Mesenchymal stem cell (in vitro differentiated cells and primary cell): ENCODE data around the gene TLR5.

ENCODE experiments used
- DNase-seq: peaks from one replicate; pipeline ENCODE4 v3.0.0-alpha.2; 2013
- H2AFZ ChIP-seq: one replicate; pipeline ENCODE4 v1.6.1; 2013; ENCODE audit warnings: low read depth, mild to moderate bottlenecking, control low read depth, inconsistent platforms, low read length, moderate library complexity
- H2AK5ac ChIP-seq: 2 replicates; pipeline ENCODE4 v1.6.1; 2013; ENCODE audit warnings: low read length, moderate library complexity, mild to moderate bottlenecking, inconsistent platforms; ENCODE audit not compliant: severe bottlenecking
- H2BK120ac ChIP-seq: one replicate; pipeline ENCODE4 v1.6.1; 2013; ENCODE audit warnings: low read depth, mild to moderate bottlenecking, inconsistent platforms, low read length, moderate library complexity
- H2BK12ac ChIP-seq, 2 experiments: one replicate each; pipeline ENCODE4 v1.6.1; 2013; ENCODE audit warnings: inconsistent platforms in 2 of 2, low read length in 2 of 2, mild to moderate bottlenecking in 2 of 2, moderate library complexity in 2 of 2, control low read depth in 1 of 2
- H2BK15ac ChIP-seq: one replicate; pipeline ENCODE4 v1.6.1; 2013; ENCODE audit warnings: mild to moderate bottlenecking, low read depth, inconsistent platforms; ENCODE audit not compliant: poor library complexity, severe bottlenecking
- H2BK5ac ChIP-seq: 2 replicates; pipeline ENCODE4 v1.6.1; 2013; ENCODE audit warnings: low read depth, mild to moderate bottlenecking, low read length, control low read depth, inconsistent platforms; ENCODE audit not compliant: poor library complexity, severe bottlenecking
- H3K14ac ChIP-seq, 2 experiments: one replicate each; pipeline ENCODE4 v1.6.1; 2013; ENCODE audit warnings: inconsistent platforms in 2 of 2, low read length in 2 of 2, control low read depth in 1 of 2, mild to moderate bottlenecking in 1 of 2, moderate library complexity in 1 of 2
- H3K18ac ChIP-seq, 2 experiments: one replicate each; pipeline ENCODE4 v1.6.1; 2013; ENCODE audit warnings: inconsistent platforms in 2 of 2, low read length in 2 of 2, control low read depth in 1 of 2, low read depth in 1 of 2, mild to moderate bottlenecking in 1 of 2
- H3K23ac ChIP-seq, 2 experiments: one replicate each; pipeline ENCODE4 v1.6.1; 2013; ENCODE audit warnings: inconsistent platforms in 2 of 2, low read length in 2 of 2, mild to moderate bottlenecking in 2 of 2, moderate library complexity in 2 of 2, control low read depth in 1 of 2
- H3K27ac ChIP-seq: 2 replicates; pipeline ENCODE4 v1.5.1; 2013; ENCODE audit warnings: mild to moderate bottlenecking, moderate library complexity, low read length, control low read depth, inconsistent platforms; ENCODE audit not compliant: poor library complexity, severe bottlenecking
- H3K27me3 ChIP-seq, 2 experiments: 2 replicates each; pipeline versions ENCODE4 v1.6.1 to v1.7.0; 2013; ENCODE audit warnings: low read length in 2 of 2, mild to moderate bottlenecking in 2 of 2, moderate library complexity in 2 of 2, control low read depth in 1 of 2, inconsistent platforms in 1 of 2; ENCODE audit not compliant: control insufficient read depth in 1 of 2, insufficient read depth in 1 of 2
- H3K36me3 ChIP-seq, 2 experiments: 2 replicates each; pipeline versions ENCODE4 v1.6.1 to v1.7.0; 2013; ENCODE audit warnings: low read length in 2 of 2, control low read depth in 1 of 2, inconsistent platforms in 1 of 2, low read depth in 1 of 2, mild to moderate bottlenecking in 1 of 2; ENCODE audit not compliant: insufficient read depth in 2 of 2, control insufficient read depth in 1 of 2
- H3K4ac ChIP-seq, 2 experiments: one replicate each; pipeline ENCODE4 v1.6.1; 2013; ENCODE audit warnings: inconsistent platforms in 2 of 2, low read length in 2 of 2, mild to moderate bottlenecking in 2 of 2, moderate library complexity in 2 of 2, control low read depth in 1 of 2, low read depth in 1 of 2
- H3K4me1 ChIP-seq: 2 replicates; pipeline ENCODE4 v1.6.1; 2013; ENCODE audit warnings: low read depth, low read length, control low read depth; ENCODE audit not compliant: control insufficient read depth, insufficient read depth
- H3K4me2 ChIP-seq: 2 replicates; pipeline ENCODE4 v1.6.1; 2013; ENCODE audit warnings: low read length, mild to moderate bottlenecking, inconsistent platforms; ENCODE audit not compliant: poor library complexity, severe bottlenecking
- H3K4me3 ChIP-seq, 2 experiments: 2 replicates each; pipeline versions ENCODE4 v1.5.1 to v1.7.0; 2013; ENCODE audit warnings: low read length in 2 of 2, mild to moderate bottlenecking in 2 of 2, control low read depth in 1 of 2, low read depth in 1 of 2; ENCODE audit not compliant: insufficient read depth in 1 of 2
- H3K79me1 ChIP-seq: replicated peaks from 2 replicates; pipeline ENCODE4 v1.6.1; 2013; ENCODE audit warnings: mild to moderate bottlenecking, control low read depth, low read length, inconsistent platforms; ENCODE audit not compliant: poor library complexity, severe bottlenecking
- H3K9ac ChIP-seq: 2 replicates; pipeline ENCODE4 v1.7.0; 2013; ENCODE audit warnings: mild to moderate bottlenecking, low read length, moderate library complexity
- H3K9me3 ChIP-seq: 2 replicates; pipeline ENCODE4 v1.7.0; 2013; ENCODE audit warnings: mild to moderate bottlenecking, low read length; ENCODE audit not compliant: control insufficient read depth
- H4K8ac ChIP-seq: one replicate; pipeline ENCODE4 v1.6.1; 2013; ENCODE audit warnings: inconsistent platforms, mild to moderate bottlenecking, low read length, moderate library complexity
- H4K91ac ChIP-seq: one replicate; pipeline ENCODE4 v1.6.1; 2013; ENCODE audit warnings: mild to moderate bottlenecking, low read length, inconsistent platforms
- WGBS: methylation state at CpG from one replicate; pipeline ENCODE4 v1.1.7; 2013; ENCODE audit warnings: mixed read lengths; 5-methylcytosine and 5-hydroxymethylcytosine counted together

The TLR5 gene

DNA sequence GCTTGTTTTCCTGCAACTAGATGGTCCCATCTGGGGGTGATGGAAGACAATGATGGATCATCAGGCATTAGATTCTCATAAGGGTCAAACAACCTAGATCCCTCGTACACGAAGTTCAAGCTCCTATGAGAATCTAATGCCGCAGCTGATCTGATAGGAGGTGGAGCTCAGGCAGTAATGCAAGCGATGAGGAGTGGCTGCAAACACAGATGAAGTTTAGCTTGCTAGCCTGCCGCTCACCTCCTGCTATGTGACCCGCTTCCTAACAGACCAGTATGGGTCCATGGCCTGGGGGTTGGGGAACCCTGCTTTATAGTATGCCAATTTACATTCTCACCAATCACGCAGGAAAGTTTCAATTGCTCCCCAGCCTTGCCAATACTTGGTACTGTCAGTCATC, 37.5 kb downstream of the TLR5 start:
- no peak overlapping the region for H4K91ac ChIP-seq
- WGBS: 99% methylated on average over 6 of the region's 7 CpGs

DNA sequence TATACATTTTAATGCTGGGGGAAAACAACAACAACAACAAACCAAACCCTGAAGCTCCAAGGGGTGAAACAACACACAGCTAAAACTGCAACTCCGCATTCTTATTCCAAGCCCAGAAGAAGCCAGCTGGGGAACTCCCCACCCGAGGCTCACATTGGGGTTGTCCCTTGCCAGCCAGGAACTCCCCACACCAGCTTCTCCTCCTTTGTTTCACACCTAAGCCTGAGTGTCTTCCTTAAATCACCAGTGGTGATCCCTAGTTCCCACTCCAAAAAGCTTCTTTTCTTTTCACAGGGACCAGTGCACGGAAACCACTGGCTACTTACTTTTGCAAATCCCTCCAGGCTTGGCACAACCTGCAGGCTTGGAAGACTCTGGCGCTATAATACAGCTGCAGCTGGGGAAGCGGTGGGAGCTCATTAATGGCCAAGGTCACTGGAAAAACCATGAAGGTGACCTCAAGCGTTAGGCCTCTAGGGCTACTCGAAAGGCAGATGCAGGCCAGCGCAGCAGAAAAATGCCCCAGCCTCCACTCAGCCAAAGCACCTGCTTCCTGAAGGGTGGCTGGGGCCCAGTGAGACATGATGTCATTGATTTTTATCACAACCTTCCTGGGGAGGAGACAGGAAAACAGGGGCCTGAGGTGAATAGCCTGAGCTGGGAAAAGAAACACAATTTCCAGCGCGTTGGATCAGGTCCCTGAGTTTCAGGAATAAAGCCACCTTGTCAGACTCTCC, 40.1 kb downstream of the TLR5 start:
- H3K4me2 ChIP-seq: no peak overlapping the region
- H3K4ac ChIP-seq: no peak overlapping the region
- H3K79me1 ChIP-seq: no peaks in the 10 kb centered on the region
- peaks cover 9% of the 10 kb centered on the region for H3K9me3 ChIP-seq
- no peak for DNase-seq
- H3K27me3 ChIP-seq: peaks cover 7 to 19% of the 10 kb centered on the region in 2 experiments
- H2AFZ ChIP-seq: no peak overlapping the region
- no peak overlapping the region for H3K4me3 ChIP-seq
- 70% methylated on average over 10 of the region's 10 CpGs for WGBS
- no peaks in the 10 kb centered on the region for H3K36me3 ChIP-seq
- no peak overlapping the region for H2BK12ac ChIP-seq
- H2BK15ac ChIP-seq: no peak overlapping the region
- H3K23ac ChIP-seq: no peak overlapping the region
- H3K4me1 ChIP-seq: peaks cover 3% of the 10 kb centered on the region
- H3K18ac ChIP-seq: no peak overlapping the region
- H2AK5ac ChIP-seq: no peak overlapping the region
- H2BK120ac ChIP-seq: no peak overlapping the region
- no peak overlapping the region for H4K8ac ChIP-seq
- H3K9ac ChIP-seq: no peak overlapping the region
- no peak overlapping the region for H3K14ac ChIP-seq
- H4K91ac ChIP-seq: no peak overlapping the region
- H3K27ac ChIP-seq: no peak overlapping the region
- no peak overlapping the region for H2BK5ac ChIP-seq

More for the DNA sequence above, 37.5 kb downstream of the TLR5 start:
- H3K9ac ChIP-seq: no peak overlapping the region
- H3K4me2 ChIP-seq: no peak overlapping the region
- H3K18ac ChIP-seq: no peak overlapping the region
- no peak overlapping the region for H2AFZ ChIP-seq
- no peak overlapping the region for H2BK5ac ChIP-seq
- no peak overlapping the region for H3K27ac ChIP-seq
- H3K4me3 ChIP-seq: no peak overlapping the region
- H3K14ac ChIP-seq: no peak overlapping the region
- no peak overlapping the region for H2BK12ac ChIP-seq
- no peak for DNase-seq
- no peak overlapping the region for H2AK5ac ChIP-seq
- no peaks in the 10 kb centered on the region for H3K79me1 ChIP-seq
- H4K8ac ChIP-seq: no peak overlapping the region
- H2BK15ac ChIP-seq: no peak overlapping the region
- H3K4ac ChIP-seq: no peak overlapping the region
- no peaks in the 10 kb centered on the region for H3K9me3 ChIP-seq
- H3K23ac ChIP-seq: no peak overlapping the region
- peaks cover 3% of the 10 kb centered on the region for H3K4me1 ChIP-seq
- no peaks in the 10 kb centered on the region for H3K36me3 ChIP-seq
- H2BK120ac ChIP-seq: no peak overlapping the region
- peaks cover 13 to 16% of the 10 kb centered on the region in 2 experiments for H3K27me3 ChIP-seq

DNA sequence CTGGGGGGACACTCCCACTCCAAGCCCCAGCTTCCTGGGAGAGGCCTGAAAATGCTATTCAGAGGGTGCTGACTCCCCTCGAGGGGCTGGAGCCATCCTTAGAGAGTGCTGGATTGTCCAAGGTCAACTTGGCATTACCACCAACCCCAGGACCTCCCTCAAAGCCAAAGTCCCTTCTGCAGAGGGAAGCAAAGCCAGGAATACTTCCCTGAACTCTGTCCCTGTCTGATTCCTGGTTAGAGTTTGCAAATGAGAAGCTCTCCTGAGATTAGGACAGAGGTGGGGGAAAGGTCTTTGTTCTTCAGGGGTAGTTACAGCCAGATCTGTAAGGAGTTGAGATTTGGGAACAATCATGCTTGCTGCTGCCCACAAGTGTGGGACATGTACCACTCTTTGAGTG, 45.3 kb downstream of the TLR5 start:
- no peak overlapping the region for H2BK120ac ChIP-seq

DNA sequence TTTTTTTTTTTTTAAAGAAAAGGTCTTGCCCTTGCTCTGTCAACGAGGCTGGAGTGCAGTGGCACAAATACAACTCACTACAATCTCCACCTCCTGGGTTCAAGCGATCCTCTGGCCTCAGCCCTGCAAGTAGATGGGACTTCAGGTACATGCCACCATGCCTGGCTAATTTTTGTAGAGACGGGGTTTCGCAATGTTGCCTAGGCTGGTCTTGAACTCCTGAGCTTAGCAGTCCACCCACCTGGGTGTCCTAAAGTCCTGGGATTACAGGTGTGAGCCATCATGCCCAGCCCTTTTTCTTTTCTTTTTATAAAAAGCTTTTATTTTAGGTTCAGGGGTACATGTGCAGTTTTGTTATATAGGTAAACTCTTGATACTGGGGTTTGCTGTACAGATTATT, 47.2 kb downstream of the TLR5 start:
- Histone ChIP-seq H3K4me2 (no peak overlapping the region), H3K27me3 (peaks cover 9 to 35% of the 10 kb centered on the region in 2 experiments), H3K4me1 (no peaks in the 10 kb centered on the region), H3K18ac (no peak overlapping the region), H3K36me3 (no peaks in the 10 kb centered on the region), H2AK5ac (no peak overlapping the region), H2AFZ (no peak overlapping the region), H3K4me3 (no peak overlapping the region), H2BK120ac (no peak overlapping the region), H3K4ac (no peak overlapping the region), H4K91ac (no peak overlapping the region), H2BK15ac (no peak overlapping the region), H3K14ac (no peak overlapping the region), H2BK5ac (no peak overlapping the region), H3K23ac (no peak overlapping the region), H3K27ac (no peak overlapping the region), H3K9me3 (peaks cover 9% of the 10 kb centered on the region), H3K9ac (no peak overlapping the region), H2BK12ac (no peak overlapping the region), H4K8ac (no peak overlapping the region), H3K79me1 (no peaks in the 10 kb centered on the region)
- WGBS: 81% methylated on average over 4 of the region's 4 CpGs
- DNase-seq: no peak

More for the DNA sequence above, 45.3 kb downstream of the TLR5 start:
- Histone ChIP-seq H3K27ac (no peak overlapping the region), H3K4me3 (no peak overlapping the region), H2AK5ac (no peak overlapping the region), H3K27me3 (peaks cover 4 to 38% of the 10 kb centered on the region in 2 experiments), H2BK12ac (no peak overlapping the region), H3K4me2 (no peak overlapping the region), H3K9me3 (peaks cover 9% of the 10 kb centered on the region), H3K18ac (no peak overlapping the region), H2BK5ac (no peak overlapping the region), H3K36me3 (no peaks in the 10 kb centered on the region), H2AFZ (no peak overlapping the region), H2BK15ac (no peak overlapping the region), H3K4ac (no peak overlapping the region), H3K14ac (no peak overlapping the region), H4K8ac (no peak overlapping the region), H3K23ac (no peak overlapping the region), H3K4me1 (no peaks in the 10 kb centered on the region), H4K91ac (no peak overlapping the region), H3K9ac (no peak overlapping the region), H3K79me1 (no peaks in the 10 kb centered on the region)
- no peak for DNase-seq
- WGBS: 45% methylated on average over 1 of the region's 1 CpG
